ENCODE measurements around the gene MDN1. TPM values are rescaled to one million over a fixed set of nuclear protein-coding genes. Genes with fewer than 3 reads are reported as not detected.
"Not testable (repeated sequence)": the region's sequence is repeated elsewhere in the genome, so short reads cannot be mapped to it uniquely, and the experiment has no call there.

The MDN1 gene
- total RNA-seq, 4 donors from 2014 or later: 14.5 to 38.6 (median 27.8) TPM

DNA sequence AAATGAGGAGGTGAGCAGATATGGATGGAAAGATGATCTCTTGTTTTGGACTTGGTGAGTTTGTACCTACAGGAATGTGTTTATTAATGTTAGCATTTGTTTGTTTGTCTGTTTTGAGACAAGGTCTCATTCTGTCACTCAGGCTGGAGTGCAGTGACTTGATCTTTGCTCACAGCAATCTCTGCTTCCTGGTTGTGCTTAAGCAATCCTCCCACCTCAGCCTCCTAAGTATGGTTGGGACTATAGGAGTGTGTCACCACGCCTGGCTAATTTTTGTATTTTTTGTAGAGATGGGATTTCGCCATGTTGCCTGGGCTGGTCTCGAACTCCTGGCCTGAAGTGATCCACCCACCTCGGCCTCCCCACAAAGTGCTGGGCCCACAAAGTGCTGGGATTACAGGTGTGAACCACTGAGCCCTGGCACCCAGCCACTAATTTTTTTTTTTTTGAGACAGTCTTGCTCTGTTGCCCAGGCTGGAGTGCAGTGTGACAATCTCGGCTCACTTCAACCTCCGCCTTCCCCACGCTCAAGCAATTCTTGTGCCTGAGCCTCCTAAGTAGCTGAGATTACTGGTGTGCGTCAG is 17.1 kb upstream of the MDN1 start:
- no peak for TF ChIP-seq POLR2A (IDR thresholded peaks at IDR 0.05)
- TF ChIP-seq, protein P1, sequence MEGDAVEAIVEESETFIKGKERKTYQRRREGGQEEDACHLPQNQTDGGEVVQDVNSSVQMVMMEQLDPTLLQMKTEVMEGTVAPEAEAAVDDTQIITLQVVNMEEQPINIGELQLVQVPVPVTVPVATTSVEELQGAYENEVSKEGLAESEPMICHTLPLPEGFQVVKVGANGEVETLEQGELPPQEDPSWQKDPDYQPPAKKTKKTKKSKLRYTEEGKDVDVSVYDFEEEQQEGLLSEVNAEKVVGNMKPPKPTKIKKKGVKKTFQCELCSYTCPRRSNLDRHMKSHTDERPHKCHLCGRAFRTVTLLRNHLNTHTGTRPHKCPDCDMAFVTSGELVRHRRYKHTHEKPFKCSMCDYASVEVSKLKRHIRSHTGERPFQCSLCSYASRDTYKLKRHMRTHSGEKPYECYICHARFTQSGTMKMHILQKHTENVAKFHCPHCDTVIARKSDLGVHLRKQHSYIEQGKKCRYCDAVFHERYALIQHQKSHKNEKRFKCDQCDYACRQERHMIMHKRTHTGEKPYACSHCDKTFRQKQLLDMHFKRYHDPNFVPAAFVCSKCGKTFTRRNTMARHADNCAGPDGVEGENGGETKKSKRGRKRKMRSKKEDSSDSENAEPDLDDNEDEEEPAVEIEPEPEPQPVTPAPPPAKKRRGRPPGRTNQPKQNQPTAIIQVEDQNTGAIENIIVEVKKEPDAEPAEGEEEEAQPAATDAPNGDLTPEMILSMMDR (IDR thresholded peaks at IDR 0.05): no peak
- 93 to 97% methylated on average over 8 of the region's 8 CpGs for WGBS, 2 donors
- intact Hi-C loops (cut with DNase I; ENCODE audit: low total_unique reads): no loop called here
- DNase-seq (ENCODE audit: low spot score in 2 of 2): no peak
- no peak overlapping the region for H3K4me3 ChIP-seq (ENCODE audit: low read depth, poor library complexity, severe bottlenecking)

DNA sequence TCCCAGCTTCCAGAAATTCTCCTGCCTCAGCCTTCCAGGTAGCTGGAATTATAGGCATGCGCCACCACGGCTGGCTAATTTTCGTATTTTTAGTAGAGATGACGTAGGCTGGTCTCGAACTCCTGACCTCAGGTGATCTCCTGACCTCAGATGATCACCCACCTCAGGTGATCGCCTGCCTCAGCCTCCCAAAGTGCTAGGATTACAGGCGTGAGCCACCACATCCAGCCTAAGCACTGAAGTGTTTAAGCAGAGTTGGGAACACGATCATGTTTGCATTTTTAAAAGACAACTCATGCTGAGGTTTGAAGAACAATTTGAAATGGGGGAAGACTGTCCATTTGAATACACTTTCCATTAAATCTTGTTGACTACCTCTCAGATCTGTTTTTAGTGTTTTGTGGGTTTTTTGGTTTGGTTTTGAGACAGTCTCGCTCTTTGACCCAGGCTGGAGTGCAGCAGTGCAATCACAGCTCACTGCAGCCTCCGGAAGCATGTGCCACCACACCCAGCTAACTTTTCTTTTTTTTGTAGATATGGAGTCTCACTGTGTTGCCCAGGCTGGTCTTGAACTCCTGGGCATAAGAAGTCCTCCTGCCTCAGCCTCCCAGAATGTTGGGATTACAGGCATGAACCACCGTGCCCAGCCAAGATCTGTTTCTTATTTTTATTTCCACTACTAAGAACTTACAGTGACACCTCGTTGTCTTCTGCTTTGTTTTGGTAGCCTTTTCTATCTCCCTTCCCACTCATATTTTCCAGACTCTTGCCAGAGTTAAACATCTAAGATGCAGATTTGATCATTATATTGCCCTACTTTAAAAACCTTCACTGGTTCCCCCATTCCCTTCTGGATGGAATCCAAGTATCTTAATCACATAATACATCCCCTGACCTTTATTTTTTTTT is 15.5 kb upstream of the MDN1 start:
- no peak for DNase-seq (ENCODE audit: low spot score in 2 of 2)
- intact Hi-C loops (cut with DNase I; ENCODE audit: low total_unique reads): no loop called here
- H3K4me3 ChIP-seq (ENCODE audit: low read depth, poor library complexity, severe bottlenecking): no peak overlapping the region
- 87% methylated on average over 12 of the region's 12 CpGs for WGBS, 2 donors
- TF ChIP-seq POLR2A (IDR thresholded peaks at IDR 0.05): no peak
- TF ChIP-seq, protein P1 (IDR thresholded peaks at IDR 0.05): no peak

DNA sequence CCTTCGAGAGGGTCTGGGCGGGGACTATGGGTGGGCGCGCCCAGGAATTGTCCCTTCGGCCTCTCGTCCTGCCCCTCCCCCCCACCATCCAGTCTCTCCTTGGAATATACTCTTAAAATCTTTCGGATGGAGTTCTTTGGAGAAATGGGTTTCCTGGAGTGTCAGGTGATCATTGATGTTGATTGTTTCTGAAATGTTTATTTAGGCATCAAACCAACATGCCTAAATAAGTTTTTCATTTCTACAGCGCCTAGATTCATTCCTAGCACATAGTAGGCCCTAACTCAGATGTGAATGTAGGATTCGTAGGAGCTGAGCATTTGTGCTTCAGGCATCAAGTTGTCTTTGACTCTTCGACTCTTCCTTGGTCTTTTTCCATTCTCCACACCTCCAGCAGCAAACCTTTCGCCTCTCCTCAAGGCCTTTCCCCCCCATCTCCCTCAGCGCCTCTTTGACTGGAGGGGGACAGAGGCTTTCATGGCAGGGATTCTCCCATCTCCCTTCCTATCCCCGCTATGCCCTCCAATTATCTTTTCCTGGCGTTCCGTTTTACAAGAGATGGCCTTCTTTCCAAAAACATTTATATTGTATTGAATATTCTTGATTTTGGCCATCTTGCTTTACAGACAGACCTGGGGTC is 10.7 kb upstream of the MDN1 start:
- TF ChIP-seq, protein P1 (IDR thresholded peaks at IDR 0.05): no peak
- TF ChIP-seq POLR2A (IDR thresholded peaks at IDR 0.05): no peak
- intact Hi-C loops (cut with DNase I; ENCODE audit: low total_unique reads): no loop called here
- DNase-seq (ENCODE audit: low spot score in 2 of 2): no peak
- peak overlapping the region; percentile 88 for H3K4me3 ChIP-seq (ENCODE audit: low read depth, poor library complexity, severe bottlenecking)
- WGBS, 2 donors: 6 to 11% methylated on average over 15 of the region's 15 CpGs

DNA sequence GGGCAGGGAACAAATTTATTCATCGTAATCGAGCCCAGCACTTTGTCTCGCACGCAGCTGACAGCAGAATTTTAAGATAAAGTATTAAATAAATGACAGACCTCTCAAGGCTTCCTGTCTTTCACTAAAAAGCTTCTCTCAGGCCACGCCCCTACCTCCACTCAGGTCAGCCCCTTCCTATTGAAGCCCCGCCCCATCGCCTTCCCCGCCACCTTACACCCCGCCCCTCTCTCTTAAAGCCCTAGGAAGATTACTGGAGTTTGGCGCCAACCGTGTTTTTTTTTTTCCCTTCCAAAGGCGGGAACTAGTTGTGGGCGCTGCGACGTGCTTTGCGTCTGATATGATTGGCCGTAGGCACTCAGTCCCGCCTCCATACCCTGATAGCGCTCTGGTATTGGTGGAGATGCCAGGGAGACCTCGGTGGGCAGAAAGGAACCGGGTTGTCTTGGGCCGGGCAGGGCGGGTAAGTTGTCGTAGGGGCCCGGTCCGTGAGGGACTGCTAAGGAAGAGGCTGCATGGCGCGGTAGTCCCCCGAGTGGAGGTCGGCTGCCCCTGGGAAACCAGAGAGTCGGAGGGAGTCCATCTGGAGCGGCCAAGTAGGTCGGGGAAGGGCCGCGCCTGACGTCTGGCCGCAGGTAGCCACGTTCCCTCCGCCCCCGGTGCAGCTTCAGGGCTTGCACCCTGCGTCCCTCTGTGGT is 10.0 kb upstream of the MDN1 start, which contains the start of gene CASP8AP2:
TSS of gene CASP8AP2 (plus strand) at position 409 of the 698 bp plus-strand sequence.
- 0% methylated on average over 38 to 41 of the region's 41 CpGs for WGBS, 2 donors
- intact Hi-C loops (cut with DNase I; ENCODE audit: low total_unique reads): no loop called here
- peak; percentile 96 to 99 for DNase-seq (ENCODE audit: low spot score in 2 of 2)
- no peak for TF ChIP-seq POLR2A (IDR thresholded peaks at IDR 0.05)
- TF ChIP-seq, protein P1 (IDR thresholded peaks at IDR 0.05): no peak
- peak within 1 kb of the TSS; percentile 88 for H3K4me3 ChIP-seq (ENCODE audit: low read depth, poor library complexity, severe bottlenecking)

DNA sequence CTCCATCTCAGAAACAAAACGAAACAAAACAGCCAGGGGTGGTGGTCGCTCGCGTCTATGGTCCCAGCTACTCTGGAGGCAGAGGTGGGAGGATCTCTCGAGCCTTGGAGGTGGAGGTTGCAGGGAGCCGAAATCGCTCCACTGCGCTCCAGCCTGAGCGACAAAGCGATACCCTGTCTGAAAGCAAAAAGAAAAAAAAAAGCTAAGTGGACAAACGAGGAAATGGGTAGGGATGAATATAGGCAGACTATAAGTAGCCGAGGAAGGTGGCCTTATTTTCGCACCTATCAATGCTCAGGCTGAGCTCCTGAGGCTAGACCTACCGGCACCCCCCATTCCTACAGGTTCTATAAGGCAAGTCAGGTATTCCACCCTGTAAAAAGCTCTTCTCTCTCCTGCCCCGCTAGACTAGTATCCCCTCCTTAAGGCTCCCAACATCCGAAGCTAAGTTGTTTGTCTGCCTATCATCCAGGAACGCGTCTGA is 9.4 kb upstream of the MDN1 start:
- H3K4me3 ChIP-seq (ENCODE audit: low read depth, poor library complexity, severe bottlenecking): peak overlapping the region; percentile 57
- WGBS, 2 donors: 4 to 9% methylated on average over 18 of the region's 18 CpGs
- TF ChIP-seq, protein P1 (IDR thresholded peaks at IDR 0.05): no peak
- no peak for TF ChIP-seq POLR2A (IDR thresholded peaks at IDR 0.05)
- intact Hi-C loops (cut with DNase I; ENCODE audit: low total_unique reads): no loop called here
- no peak for DNase-seq (ENCODE audit: low spot score in 2 of 2)

DNA sequence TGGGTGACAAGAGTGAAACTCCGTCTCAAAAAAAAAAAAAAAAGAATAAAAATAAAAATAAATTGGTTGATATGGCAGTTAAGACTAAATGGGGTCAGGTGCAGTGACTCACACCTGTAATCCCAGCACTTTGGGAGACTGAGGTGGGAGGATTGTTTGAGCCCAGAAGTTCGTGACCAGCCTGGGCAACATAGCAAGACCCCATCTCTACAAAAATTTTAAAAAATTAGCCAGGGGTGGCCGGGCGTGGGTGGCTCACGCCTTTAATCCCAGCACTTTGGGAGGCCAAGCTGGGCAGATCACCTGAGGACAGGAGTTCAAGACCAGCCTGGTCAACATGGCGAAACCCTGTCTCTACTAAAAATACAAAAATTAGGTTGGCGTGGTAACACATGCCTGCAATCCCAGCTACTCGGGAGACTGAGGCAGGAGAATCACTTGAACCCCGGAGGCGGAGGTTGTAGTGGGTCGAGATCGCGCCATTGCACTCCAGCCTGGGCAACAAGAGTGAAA is 8.9 kb upstream of the MDN1 start:
- peak overlapping the region; percentile 57 for H3K4me3 ChIP-seq (ENCODE audit: low read depth, poor library complexity, severe bottlenecking)
- 70 to 77% methylated on average over 13 of the region's 13 CpGs for WGBS, 2 donors
- intact Hi-C loops (cut with DNase I; ENCODE audit: low total_unique reads); DNase-seq (ENCODE audit: low spot score in 2 of 2): not testable (repeated sequence)
